ENCODE data around the gene TEX52.

The TEX52 gene

DNA sequence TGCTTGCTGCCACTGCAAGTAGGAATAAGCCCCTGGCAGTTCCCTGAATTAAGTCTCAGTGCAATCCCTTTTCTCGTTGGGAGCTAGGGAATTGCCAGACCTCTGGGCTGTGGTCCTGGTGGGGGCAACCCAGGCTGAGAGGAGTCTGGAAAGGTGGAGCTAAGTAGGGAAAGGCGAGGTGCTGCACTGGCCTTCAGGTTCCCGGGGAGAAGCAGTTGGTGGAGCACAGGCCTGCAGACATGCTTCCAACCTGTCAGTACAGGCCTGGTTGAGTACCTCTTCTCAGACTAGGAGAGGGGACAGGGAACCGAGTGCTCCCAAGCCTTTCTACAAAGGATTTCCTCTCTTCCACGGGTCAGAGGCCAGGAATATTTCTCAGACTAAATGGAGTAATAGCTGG is 23.5 kb downstream of the TEX52 start:
- DNase-seq (ENCODE audit: low read depth, low spot score): no peak
- ChIA-PET CTCF (interaction anchor here (0.9 to 9.4 kb wide), 4 partner anchors 9 to 209 kb away, joined by 3 to 90 read pairs (median 5); no protein-coding TSS in a partner anchor), POLR2A (interaction anchor here (0.9 kb wide), 1 partner anchor 57 kb away, joined by 3 read pairs; the partner anchor contains the start of gene TULP3)
- TF ChIP-seq, protein P1, sequence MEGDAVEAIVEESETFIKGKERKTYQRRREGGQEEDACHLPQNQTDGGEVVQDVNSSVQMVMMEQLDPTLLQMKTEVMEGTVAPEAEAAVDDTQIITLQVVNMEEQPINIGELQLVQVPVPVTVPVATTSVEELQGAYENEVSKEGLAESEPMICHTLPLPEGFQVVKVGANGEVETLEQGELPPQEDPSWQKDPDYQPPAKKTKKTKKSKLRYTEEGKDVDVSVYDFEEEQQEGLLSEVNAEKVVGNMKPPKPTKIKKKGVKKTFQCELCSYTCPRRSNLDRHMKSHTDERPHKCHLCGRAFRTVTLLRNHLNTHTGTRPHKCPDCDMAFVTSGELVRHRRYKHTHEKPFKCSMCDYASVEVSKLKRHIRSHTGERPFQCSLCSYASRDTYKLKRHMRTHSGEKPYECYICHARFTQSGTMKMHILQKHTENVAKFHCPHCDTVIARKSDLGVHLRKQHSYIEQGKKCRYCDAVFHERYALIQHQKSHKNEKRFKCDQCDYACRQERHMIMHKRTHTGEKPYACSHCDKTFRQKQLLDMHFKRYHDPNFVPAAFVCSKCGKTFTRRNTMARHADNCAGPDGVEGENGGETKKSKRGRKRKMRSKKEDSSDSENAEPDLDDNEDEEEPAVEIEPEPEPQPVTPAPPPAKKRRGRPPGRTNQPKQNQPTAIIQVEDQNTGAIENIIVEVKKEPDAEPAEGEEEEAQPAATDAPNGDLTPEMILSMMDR (IDR thresholded peaks at IDR 0.05; ENCODE audit: insufficient read depth, low read length, missing control alignments): no peak
- H3K4me3 ChIP-seq (ENCODE audit: low read depth, low read length): no peak overlapping the region

DNA sequence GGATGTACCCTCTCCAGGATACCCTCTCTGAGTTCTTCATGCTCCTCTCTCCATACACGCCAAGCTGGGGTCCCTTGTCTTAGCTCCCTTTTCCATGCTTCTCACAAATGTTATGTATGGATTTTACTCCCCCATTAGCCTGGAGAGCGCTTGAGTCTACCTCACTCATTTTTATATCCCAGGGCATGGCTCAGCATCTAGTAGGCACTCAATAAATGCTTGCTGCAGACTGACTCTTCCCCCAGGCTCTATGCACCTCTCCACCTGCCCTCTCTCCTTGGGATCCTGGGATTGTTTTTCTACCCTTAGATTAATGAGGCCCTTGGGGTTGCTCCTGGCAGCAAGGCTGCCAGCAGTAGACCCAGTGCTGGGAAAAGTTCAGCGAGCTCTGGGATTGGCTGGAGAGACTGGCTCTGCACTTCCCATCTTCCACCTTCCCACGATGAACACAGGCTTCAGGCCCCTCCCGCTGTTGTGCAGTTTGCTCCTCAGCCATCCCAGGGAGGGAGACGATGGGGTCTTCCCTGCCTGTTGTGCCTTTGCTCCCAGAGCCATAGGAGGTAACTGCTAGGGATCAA is 24.2 kb downstream of the TEX52 start:
- no peak overlapping the region for H3K4me3 ChIP-seq (ENCODE audit: low read depth, low read length)
- TF ChIP-seq, protein P1 (IDR thresholded peaks at IDR 0.05; ENCODE audit: insufficient read depth, low read length, missing control alignments): no peak
- DNase-seq (ENCODE audit: low read depth, low spot score): no peak
- CTCF ChIA-PET: interaction anchor here (0.9 to 9.4 kb wide), 4 partner anchors 8 to 52 kb away, joined by 3 to 90 read pairs (median 4); no protein-coding TSS in a partner anchor
- POLR2A ChIA-PET: no interaction called here

DNA sequence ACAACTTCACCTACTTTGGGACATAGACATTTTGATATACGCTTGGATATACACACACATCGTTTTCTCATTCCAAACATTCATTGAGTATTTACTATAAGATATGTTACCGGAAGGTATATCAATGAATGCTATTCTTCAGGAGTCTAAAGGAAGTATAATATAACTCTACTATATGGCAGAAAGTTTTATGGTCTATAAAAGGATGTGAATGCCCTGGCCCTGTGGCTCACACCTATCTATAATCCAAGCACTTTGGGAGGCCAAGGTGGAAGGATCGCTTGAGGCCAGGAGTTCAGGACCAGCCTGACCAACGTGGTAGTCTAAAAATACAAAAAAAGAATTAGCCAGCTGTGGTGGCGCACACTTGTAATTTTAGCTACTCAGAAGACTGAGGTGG is 27.6 kb downstream of the TEX52 start:
- H3K4me3 ChIP-seq (ENCODE audit: low read depth, low read length): no peak overlapping the region
- TF ChIP-seq, protein P1 (IDR thresholded peaks at IDR 0.05; ENCODE audit: insufficient read depth, low read length, missing control alignments): no peak
- CTCF ChIA-PET: no interaction called here
- POLR2A ChIA-PET: no interaction called here
- DNase-seq (ENCODE audit: low read depth, low spot score): no peak

DNA sequence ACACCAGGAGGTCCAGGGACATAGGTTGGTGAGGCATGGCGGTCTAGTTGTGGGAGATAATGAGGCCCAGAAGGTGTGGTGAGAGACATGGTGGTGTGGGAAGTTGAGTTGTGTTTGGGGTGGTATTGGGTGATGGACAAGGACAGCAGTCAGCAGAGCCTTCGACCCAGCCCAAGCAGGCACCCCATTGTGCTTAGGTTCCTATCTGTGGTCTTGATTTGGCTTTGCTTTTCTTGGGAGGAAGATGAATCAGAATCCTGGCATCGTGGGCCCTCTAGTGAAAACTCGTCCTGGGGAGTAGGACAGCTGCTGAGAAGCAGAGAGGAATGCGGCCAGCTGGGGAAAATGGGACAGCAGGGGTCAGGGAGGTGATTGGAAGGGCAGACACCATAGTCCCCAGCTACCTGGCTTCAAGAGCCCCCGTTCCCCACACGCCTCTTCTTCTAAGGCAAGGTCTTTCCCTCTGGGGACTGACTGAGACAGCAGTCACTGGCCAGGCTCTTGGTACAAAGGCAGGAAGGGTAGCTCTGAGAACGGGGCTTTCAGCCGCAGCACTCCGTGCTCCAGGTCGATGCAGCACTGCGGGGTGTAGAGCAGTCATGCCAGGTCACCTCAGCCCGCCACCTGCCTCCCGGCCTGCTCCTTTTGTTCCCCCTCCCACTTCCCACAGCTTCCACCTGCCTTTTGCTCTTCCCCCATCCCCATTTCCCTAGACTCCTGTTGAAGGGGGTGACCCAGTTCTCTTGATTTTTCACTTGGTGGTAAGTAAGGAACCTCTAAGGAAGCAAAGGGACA is 29.9 kb downstream of the TEX52 start:
- ChIA-PET POLR2A (no interaction called here), CTCF (interaction anchor here (1.1 to 3.5 kb wide), 2 partner anchors 14 to 19 kb away, joined by 3 to 15 read pairs; partner anchors contain the start of gene ITFG2)
- DNase-seq (ENCODE audit: low read depth, low spot score): no peak
- H3K4me3 ChIP-seq (ENCODE audit: low read depth, low read length): no peak overlapping the region
- TF ChIP-seq, protein P1 (IDR thresholded peaks at IDR 0.05; ENCODE audit: insufficient read depth, low read length, missing control alignments): no peak

DNA sequence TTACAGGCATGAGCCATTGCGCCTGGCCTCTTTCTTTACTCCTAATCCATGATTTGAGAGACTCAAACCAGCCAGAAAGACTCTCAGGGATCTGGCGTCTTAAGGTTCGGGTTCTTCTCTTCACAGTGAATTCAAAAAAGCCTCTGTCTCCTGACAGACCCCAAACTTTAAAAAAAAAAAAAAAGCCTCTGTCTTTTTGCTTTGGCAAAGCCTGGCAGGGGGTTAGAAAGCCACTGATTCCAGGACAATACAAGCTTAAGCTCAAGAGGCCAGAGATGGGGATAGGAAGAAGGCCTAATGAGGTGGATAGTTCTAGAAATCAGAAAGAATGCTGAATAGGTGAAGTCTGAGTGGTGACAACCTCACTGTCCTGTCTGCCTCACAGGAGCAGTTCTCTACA is 30.8 kb downstream of the TEX52 start:
- DNase-seq (ENCODE audit: low read depth, low spot score): no peak
- ChIA-PET CTCF (interaction anchor here (1.1 to 3.5 kb wide), 2 partner anchors 13 to 20 kb away, joined by 3 to 15 read pairs; partner anchors contain the start of gene ITFG2), POLR2A (no interaction called here)
- no peak overlapping the region for H3K4me3 ChIP-seq (ENCODE audit: low read depth, low read length)
- TF ChIP-seq, protein P1 (IDR thresholded peaks at IDR 0.05; ENCODE audit: insufficient read depth, low read length, missing control alignments): no peak

DNA sequence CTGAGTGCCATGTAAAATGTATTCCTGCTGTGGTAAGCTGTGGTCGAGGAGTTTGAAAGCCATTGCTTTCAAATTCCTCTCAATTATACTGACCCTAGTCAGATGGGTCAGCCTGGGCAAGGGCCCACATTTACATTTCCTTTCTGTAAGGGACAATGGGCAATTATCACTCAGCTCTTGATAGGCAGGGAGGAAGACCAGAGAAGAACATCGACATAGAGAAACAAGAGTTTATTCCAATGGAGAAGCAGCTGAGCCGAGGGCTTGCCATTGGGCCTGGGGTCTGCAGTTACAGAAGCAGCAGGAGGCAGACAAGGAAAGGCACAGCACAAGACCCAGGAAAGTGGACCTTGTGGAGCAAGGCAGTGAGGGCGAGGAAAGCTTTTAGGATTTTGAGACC is 31.7 kb downstream of the TEX52 start:
- no peak for DNase-seq (ENCODE audit: low read depth, low spot score)
- ChIA-PET POLR2A (no interaction called here), CTCF (interaction anchor here (1.0 to 3.5 kb wide), 4 partner anchors 9 to 41 kb away, joined by 3 to 15 read pairs (median 6); partner anchors contain the start of genes ITFG2 and NRIP2)
- TF ChIP-seq, protein P1 (IDR thresholded peaks at IDR 0.05; ENCODE audit: insufficient read depth, low read length, missing control alignments): no peak
- no peak overlapping the region for H3K4me3 ChIP-seq (ENCODE audit: low read depth, low read length)

Data from AG04449 (cell line).